Transverse colon (tissue), 4 donors: ENCODE measurements around the gene ITGA4.

Source experiments
- EP300 ChIP-seq: sonication (generic); formaldehyde crosslinking; IDR thresholded peaks from one replicate; pipeline ENCODE4 v1.6.1; 2017; ENCODE audit warnings: antibody characterized with exemption, low read depth
- POLR2A ChIP-seq: fragments of 450-650 bp; IDR thresholded peaks from one replicate; pipeline ENCODE4 v1.6.1; 2016; ENCODE audit warnings: antibody characterized with exemption, mild to moderate bottlenecking, moderate library complexity
- POLR2AphosphoS5 ChIP-seq, 3 donors: sonication (generic); formaldehyde crosslinking; IDR thresholded peaks; one replicate each; pipeline ENCODE4 v1.6.1; 2016; ENCODE audit warnings: antibody characterized with exemption in 3 of 3
- TF ChIP-seq, protein P1 (sequence below), 5 experiments: fragments of 200-600 bp in 3 of 5; fragments of 450-650 bp in 2 of 5; sonication (generic) in 3 of 5; IDR thresholded peaks; 1 replicate in 2 of 5; 2 replicates in 3 of 5; pipeline ENCODE4 v1.5.1; 2016 to 2017; ENCODE audit warnings: antibody characterized with exemption in 5 of 5, inconsistent platforms in 3 of 5, mild to moderate bottlenecking in 2 of 5, moderate library complexity in 1 of 5

DNA sequence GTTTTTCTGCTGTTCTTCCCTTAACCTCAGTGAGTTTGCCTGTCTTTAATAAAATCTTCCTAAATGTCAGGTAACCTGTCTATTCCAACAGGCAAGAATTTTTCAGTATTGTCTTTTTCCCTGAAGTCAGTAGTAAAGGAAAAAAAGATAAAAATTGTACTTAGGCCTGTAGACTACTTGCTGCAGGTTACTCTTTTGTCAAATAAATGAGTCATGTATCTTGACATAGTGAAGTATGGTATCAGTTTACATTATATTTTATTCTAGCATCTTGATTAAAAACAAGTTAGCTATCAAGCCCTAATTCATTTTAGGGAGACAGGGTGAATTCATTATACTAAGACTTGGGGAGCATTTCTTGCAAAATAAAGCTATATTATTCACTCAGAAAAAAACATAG is 59.8 kb downstream of the ITGA4 start:
- TF ChIP-seq, protein P1, sequence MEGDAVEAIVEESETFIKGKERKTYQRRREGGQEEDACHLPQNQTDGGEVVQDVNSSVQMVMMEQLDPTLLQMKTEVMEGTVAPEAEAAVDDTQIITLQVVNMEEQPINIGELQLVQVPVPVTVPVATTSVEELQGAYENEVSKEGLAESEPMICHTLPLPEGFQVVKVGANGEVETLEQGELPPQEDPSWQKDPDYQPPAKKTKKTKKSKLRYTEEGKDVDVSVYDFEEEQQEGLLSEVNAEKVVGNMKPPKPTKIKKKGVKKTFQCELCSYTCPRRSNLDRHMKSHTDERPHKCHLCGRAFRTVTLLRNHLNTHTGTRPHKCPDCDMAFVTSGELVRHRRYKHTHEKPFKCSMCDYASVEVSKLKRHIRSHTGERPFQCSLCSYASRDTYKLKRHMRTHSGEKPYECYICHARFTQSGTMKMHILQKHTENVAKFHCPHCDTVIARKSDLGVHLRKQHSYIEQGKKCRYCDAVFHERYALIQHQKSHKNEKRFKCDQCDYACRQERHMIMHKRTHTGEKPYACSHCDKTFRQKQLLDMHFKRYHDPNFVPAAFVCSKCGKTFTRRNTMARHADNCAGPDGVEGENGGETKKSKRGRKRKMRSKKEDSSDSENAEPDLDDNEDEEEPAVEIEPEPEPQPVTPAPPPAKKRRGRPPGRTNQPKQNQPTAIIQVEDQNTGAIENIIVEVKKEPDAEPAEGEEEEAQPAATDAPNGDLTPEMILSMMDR (IDR thresholded peaks at IDR 0.05): no peak
- no peak for TF ChIP-seq POLR2A
- TF ChIP-seq POLR2AphosphoS5 (IDR thresholded peaks at IDR 0.05): no peak
- TF ChIP-seq EP300: no peak
